HG02571 (cell line): ENCODE data around the gene EDN1.

Experiments used
- ATAC-seq: cut with Tn5 transposase; IDR thresholded peaks from one replicate; pipeline ENCODE4 v1.9.1; 2021; ENCODE audit warnings: mild to moderate bottlenecking, moderate library complexity; ENCODE audit not compliant: unreplicated experiment

EDN1 gene

DNA sequence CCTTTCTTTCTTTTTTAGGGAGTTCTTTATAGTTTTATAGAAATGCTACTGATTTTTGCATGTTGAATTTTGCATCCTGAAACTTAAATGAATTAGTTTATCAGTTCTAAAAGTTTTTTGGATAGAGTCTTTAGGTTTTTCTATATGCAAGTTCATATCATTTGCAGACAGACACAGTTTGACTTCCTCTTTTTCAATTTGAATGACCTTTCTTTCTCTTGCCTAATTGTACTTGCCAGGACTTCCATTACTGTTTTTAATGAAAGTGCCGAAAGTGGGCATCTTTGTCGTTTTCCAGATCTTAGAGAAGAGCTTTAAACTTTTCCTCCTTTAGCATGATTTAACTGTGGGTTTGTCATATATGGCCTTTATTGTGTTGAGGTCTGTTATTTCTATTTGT, 21.1 kb upstream of the EDN1 start:
- no peak for ATAC-seq

DNA sequence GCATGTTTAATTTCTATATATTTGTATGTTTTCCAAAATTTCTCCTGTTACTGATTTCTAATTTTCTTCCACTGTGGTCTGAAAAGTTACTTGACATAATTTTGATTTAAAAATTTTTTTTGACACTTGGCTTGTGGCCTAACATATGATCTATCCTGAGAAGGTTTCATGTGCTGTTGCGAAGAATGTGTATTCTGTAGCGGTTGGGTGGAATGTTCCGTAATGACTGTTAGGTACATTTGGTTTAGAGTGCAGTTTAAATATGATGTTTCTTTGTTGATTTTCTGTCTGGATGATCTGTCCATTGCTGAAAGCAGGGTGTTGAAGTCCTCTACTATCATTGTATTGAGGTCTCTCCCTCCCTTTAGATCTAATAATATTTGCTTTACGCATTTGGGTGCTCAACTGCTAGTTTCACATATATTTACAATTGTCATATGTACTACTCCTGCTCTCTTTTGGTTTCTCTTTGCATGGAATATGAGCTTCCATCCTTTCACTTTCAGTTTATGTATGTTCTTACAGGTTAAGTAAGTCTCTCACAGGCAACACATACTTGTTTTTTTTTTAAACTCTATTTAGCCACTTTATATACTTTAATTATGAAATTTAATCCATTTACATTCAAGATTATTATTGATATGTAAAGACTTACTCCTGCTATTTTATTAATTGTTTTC, 19.5 kb upstream of the EDN1 start:
- ATAC-seq: no peak

DNA sequence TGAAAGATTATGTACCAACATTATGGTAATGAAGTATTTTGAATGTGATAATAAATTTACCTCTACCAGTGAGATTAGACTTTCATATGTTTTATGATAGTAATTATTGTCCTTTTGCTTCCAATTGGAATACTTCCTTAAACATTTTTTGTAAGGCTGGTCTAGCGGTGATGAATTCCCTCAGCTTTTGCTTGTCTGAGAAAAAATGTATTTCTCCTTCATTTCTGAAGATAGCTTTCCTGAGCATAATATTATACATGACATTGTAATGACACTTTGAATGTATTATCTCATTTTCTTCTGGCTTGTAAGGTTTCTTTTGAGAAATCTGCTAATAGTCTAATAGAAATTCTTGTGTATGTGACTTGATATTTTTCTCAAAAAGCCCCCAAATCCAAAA, 18.6 kb upstream of the EDN1 start:
- ATAC-seq: no peak

DNA sequence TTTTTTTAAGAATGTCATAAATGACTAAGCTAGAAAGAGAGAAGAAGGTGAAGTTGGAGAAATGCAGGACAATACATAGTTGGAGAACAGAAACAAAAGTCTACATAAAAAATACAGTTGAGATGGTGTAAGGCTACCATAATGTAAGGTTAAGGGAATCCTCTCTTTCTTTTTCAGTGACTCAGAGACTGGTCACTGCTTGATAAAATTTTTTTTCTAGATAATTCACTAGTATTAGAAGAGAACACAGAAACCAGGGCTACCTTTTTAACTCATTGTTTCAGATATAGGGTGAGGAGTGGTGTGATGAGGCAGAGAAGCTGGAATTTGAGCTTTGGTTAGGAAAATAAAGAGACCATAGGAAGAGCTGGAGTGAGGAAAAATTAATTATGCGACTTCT, 18.2 kb upstream of the EDN1 start:
- ATAC-seq: no peak

DNA sequence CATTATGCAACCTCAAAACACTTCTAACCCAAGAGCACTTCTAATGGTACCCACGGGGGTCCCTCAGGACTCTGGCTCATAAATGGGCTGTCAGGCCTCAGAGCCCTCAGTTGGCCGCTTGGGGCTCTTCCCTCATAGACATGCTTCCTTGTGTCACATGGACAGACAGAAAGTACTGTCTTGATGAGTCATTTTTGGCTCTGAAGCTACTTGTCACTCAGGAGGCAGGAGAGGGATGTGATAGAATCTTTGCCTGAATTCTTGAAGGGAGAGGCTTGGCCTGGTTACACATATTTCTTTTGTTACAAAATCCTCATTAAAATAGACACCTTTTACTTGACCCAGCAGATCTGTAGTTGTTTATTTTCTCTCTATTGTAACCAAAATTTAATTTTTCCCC, 15.1 kb upstream of the EDN1 start:
- ATAC-seq: no peak

DNA sequence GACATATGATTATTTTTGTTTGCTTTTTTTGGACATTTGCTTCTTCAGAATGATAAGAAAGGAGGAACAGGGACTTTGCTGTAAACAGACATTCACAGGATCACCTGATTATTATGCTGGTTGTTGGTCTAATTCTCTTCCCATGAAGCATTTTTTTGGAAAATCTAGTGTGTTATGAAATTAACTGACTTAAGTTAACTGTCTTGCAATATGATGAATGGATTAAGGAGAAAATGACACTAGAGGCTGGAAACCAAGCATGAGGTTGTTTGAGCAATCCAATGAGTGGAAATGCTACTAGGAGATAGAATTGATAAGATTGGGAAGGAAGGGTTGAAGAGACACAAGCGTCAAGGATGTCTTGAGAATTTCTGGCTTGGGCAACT, 13.2 kb upstream of the EDN1 start:
- no peak for ATAC-seq

DNA sequence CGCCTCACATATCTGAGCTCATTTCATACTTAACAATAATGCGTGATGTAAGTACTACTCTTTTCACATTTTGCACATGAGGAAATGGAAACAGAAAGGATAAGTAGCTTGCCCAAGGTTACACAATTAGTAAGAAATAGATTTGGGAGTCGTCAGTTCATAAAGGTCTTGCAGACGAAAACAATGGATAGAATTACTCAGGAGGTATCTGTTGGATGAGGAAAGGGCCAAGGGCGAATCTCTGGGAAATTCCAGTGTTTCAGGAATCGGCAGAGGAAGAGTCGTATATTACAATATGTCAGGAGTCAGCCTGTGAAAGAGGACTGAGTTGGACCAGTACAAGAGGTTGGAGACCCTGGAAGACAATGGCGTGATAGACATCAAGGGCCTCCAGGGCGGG, 12.8 kb upstream of the EDN1 start:
- no peak for ATAC-seq

DNA sequence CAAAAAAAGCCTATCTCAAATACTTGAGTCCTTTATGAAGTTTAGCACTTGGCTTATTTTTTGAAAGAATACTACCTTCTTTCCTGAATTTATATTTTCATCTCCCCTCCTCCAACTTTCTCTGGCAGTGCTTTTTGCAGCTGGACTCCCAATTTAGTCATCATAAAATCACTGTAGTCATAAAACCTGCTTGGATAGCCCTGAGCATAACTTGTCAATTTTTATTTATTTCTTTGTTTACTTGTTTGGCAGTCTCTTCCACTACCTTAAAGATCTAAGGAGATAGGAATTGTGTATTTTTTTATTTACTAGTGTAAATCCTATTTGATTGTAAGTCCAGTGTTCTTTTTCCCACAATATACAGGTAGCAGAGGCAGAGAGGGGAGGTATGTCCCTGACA, 11.2 kb upstream of the EDN1 start:
- no peak for ATAC-seq

DNA sequence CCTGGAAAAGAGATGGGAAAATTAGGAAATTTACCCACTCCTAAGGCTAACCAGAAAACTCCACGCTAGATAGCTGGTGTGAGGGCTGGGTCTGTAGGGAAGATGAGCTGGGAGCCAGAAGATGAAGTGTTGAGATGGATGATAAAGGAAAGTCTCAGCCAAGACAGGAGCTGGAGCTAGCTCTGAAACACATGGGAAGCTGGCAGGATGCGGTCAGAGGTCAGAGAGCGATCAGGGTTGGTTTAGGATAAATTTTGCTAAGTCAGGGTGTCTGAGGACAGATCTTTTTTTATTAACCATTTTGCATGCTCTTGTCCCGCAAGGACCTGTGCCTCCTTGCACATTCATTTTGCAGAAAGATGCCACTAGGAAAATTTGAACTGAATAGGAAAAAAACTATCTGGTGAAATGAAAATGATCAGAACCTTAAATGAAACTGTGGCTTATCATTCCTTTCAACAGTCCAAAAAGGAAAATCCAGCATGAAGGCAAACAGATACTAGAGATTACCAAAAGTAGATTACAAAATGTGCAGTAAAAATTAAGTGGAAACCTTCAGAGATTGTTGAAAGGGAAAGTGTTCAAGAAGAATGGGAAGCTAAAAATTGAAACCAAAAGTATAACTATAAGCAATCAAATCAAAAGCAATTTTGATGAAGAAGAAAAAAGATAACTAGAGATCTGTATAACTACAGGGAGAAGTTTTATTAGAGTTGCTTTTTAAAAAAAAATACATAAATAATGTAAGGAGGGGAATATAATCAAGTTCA, 10.7 kb upstream of the EDN1 start:
- no peak for ATAC-seq

DNA sequence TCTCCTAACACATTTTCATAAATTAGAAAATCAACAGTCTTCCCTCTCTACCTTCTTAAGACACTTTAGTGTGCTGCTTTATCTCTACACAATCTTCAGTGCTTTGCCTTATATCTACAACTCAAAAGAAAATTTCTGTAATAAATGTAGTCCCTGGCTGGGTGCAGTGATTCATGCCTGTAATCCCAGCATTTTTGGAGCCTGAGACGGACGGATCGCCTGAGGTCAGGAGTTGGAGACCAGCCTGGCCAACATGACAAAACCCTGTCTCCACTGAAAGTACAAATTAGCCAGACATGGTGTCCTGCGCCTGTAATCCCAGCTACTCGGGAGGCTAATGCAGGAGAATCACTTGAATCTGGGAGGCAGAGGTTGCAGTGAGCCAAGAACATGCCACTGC, 9.7 kb upstream of the EDN1 start:
- ATAC-seq: no peak

DNA sequence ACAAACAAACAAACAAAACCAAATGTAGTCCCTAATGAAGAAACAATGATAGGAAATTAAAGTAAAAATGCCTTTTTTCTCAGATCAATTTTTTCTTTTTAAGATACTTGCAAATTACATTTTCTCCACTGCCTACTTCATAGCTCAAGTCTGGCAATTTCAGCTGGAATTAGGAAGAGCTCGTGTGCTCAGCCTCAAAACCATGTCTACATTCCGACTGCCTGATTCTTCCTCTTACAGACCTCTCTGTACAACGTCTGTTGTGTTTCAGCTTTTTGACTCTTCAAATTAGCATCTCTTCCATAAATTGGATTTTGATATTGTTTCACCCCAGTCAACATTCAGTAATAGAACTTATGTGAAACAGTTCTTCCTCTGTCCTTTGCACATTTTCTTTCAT, 9.3 kb upstream of the EDN1 start:
- no peak for ATAC-seq

DNA sequence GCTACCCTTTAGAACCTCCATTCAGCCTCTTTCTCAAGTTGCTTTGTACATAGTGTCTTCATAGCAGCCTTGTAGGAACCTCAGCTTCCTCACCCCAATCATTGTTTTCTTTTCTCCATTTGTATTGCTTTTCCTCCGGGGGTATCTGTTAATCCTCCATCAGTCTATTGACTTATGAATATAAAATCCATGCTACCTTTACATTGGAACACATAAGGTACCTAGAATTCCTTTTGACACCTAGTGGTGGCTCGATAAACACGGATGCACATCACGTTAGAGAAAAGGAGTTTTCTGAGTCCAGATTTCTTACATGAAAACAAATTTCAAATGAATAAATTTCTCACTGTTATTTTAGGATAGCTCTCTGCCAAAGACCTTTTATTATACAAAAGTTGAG, 6.3 kb upstream of the EDN1 start:
- no peak for ATAC-seq

DNA sequence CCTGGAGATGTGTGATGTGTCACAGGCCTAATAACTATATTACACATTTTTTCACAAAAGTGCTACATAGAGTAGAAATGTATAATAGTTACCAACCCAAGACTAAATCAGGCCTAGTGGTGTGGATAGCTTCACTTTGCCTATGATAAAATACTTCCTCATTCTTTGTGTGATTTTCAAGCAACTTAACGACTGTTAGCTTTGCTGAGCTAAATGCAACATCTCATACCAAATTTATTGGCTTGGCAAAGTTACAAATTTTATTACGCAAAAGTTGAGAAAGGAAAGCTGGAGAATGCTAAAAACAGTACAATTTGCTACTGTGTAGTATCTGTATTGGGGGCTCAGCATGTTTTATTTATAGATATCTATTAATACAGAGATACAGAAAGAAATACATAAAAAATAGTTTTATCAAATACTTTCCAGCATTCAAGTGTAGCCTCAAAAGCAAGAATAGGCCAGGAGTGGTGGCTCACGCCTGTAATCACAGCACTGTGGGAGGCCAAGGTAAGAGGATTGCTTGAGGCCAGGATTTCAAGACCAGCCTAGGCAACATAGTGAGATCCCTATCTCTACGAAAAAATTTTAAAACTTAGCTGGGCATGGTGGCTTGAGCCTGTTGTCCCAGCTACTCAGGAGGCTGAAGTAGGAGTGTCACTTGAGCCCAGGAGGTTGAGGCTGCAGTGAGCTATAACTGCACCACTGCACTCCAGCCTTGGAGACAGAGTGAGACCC, 3.6 kb upstream of the EDN1 start:
- no peak for ATAC-seq

DNA sequence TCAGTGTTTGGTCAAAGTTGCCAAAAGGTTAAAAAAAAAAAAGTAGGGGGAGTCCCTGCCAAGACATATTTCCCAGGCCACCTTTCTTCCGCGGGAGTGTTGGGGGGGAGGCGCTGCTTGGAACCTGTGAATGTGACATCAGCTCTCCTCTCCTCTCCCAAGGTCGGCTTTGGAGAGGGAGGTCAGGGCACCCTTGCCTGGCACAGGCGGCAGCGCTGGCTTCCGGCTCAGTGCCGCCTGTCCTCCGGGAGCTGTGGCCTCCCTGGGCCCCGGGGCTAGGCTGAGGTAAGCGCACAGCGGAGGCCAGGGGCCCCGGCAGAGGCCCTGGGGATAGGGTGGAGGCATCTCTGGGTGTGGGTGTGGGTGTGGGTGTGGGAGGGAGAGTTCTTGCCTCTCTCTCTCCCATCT, 1.9 kb upstream of the EDN1 start:
- ATAC-seq: no peak

DNA sequence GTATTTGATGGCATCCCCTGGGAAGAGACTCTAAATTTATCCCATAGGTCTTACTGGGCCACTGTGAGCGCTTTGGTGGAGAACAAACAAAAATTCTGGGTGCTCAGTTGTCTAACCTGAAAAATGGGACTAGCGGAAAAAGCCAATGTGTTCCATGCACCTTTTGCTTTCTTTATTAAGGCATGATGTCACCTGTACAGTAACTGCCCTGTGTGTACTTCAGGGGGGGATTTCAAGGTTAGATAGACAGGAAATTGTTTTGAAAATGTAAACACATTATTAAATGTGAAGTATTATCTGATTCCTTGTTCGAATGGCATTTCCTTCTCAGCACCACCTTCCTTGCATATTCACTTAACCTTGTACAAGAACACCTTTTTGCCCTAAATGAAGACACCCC, 1.2 kb upstream of the EDN1 start:
- no peak for ATAC-seq

DNA sequence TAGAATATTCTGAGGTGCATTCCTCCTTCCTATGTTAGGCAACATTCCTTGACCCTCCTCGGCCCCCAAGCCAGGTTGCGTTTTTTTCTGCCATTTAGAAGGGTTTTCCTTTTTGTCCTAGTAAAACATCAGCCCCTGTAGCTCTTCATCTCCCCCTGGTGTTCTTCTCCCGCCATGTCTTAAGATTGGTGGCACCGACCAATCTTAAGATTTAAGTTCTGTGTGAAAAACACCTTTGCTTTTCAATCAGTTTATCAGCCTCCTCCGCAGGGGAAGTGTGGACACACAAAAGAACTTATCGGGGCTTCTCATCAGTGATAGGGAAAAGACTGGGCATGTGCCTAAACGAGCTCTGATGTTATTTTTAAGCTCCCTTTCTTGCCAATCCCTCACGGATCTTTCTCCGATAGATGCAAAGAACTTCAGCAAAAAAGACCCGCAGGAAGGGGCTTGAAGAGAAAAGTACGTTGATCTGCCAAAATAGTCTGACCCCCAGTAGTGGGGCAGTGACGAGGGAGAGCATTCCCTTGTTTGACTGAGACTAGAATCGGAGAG, 719 bp upstream of the EDN1 start:
- ATAC-seq: no peak

DNA sequence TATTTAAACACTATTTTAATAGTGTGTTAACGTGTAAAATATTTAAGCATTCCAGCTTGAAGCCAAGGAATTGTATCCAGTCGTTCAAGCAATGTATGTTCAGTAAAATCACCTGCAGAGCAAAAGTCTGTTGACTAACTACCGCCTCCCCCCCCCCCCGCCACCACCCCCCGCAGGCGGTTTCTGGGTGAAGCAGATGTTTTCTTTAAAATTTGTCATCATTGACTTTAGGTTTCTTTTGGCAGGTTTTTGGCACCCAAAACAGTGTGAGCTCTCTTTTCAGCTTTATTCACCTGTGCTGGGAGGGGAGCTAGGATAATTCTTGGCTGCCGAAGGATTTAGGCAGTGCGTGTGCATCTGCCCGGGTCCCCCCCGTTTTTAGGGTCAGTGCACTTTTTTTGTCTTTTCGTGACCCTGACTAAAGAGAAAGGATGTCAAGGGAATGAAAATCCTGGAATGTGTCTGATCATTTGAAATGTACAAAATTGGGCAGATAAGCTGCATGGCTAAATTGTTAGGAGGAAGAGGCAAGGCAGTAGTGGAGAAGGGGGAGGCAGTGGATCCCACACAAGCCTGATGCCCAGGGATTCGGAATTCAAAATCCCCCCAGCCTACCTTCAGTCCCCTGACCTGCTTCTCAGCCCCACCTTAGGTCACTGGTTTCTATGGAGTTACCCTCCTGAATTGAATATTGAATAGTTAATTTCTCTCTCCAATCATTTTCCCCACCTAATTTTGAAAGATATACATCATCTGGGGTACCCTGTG, 1.1 kb downstream of the EDN1 start:
- no peak for ATAC-seq

DNA sequence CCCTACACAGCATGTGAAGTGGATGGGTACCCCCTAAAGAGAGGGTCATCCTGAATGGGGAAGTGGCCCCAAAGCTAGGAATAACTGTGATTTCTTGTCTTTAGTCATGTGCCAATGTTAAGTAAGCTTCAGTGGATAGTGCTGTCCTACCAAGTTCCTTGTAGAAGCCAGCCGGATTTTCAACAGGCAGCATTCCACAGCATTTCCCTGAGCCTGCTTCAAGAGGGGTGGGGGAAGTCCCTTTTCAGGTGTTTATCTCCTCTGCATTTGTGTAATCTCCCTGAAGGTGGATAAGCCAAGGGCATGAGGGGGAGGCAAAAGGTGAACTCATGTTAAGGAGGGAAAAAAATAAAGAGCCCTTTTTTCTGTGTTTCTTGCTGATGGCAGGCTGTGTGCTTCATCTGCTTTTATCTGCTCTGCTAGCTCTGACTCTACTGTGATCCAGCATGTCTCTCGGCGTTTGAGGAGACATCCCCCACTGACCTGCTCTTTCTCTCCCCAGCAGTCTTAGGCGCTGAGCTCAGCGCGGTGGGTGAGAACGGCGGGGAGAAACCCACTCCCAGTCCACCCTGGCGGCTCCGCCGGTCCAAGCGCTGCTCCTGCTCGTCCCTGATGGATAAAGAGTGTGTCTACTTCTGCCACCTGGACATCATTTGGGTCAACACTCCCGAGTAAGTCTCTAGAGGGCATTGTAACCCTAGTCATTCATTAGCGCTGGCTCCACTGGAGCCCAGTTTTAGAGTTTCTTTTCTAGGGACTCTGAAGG, 1.9 kb downstream of the EDN1 start:
- ATAC-seq: no peak

DNA sequence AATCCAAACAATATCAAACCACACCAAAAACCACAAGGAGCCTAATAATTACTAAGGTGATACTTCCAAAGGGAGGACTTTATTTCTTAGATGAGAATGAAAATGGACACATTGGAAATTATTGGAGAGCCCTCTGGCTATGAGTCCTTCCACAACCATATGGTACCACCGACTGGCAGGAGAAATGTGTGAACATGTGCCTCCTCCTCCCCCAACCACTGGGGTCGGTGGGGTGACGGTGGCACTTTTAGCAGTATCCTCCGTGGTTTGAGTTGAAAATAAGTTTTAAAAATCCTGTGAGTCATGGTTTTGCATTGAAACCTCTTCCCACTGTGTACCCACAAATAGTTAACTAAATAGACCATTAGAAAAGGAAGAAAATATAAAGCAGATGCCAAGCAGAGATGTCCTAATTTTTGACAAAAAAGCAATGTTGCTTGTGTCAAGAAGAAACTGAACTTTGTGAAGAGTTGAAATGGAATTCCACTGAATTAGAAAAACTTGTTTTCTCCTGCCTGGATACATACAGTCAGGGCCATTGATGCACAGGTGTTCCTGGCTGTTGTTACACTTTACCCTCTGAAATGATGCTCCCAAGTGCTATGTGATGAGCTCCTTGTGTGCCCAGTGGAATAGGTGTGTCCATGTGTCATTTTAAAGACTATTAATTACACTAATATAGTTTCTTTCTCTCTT, 3.2 kb downstream of the EDN1 start:
- ATAC-seq: no peak
